MCF 10A (cell line): ENCODE results near the gene CPNE7. TPM values are rescaled to one million over a fixed set of nuclear protein-coding genes. Genes with fewer than 3 reads are reported as not detected.
"Not testable (repeated sequence)": the region's sequence is repeated elsewhere in the genome, so short reads cannot be mapped to it uniquely, and the experiment has no call there.

Experiments
- BruUV-seq: library from RNA; stranded (reverse); fragments of 400-500 nt; replicated peaks from 2 replicates; lab custom pipeline; 2021; lab: Mats Ljungman, UMichigan
- CTCF ChIA-PET: fragments of 300-600 bp; sonication (Branson Sonifier 250); formaldehyde crosslinking; extraction: SDS; loops from one replicate; lab custom pipeline; 2021; ENCODE audit warnings: antibody characterized with exemption, inconsistent platforms; lab: Yijun Ruan, JAX
- POLR2A ChIA-PET: fragments of 300-600, 350-650 bp; sonication (Branson Sonifier 250); formaldehyde crosslinking; extraction: SDS; loops from one replicate; lab custom pipeline; 2020; ENCODE audit warnings: antibody characterized with exemption, inconsistent platforms; lab: Yijun Ruan, JAX
- DNase-seq: peaks from one replicate; pipeline ENCODE4 v3.0.0-alpha.2; 2018; ENCODE audit not compliant: unreplicated experiment
- H3K27ac Mint-ChIP-seq: one replicate; pipeline ENCODE4 v1.8.0; 2022; ENCODE audit warnings: mild to moderate bottlenecking, low read depth, mixed read lengths; ENCODE audit not compliant: unreplicated experiment
- H3K27me3 Mint-ChIP-seq: one replicate; pipeline ENCODE4 v1.8.0; 2022; ENCODE audit warnings: mixed read lengths; ENCODE audit not compliant: insufficient read depth, unreplicated experiment
- H3K36me3 Mint-ChIP-seq: one replicate; pipeline ENCODE4 v1.8.0; 2022; ENCODE audit warnings: mild to moderate bottlenecking, moderate library complexity, mixed read lengths; ENCODE audit not compliant: insufficient read depth, unreplicated experiment
- H3K4me1 Mint-ChIP-seq: one replicate; pipeline ENCODE4 v1.8.0; 2022; ENCODE audit warnings: mixed read lengths; ENCODE audit not compliant: insufficient read depth, unreplicated experiment
- H3K4me3 Mint-ChIP-seq: one replicate; pipeline ENCODE4 v1.8.0; 2022; ENCODE audit warnings: mild to moderate bottlenecking, moderate library complexity, mixed read lengths; ENCODE audit not compliant: unreplicated experiment
- H3K9me3 Mint-ChIP-seq: one replicate; pipeline ENCODE4 v1.8.0; 2022; ENCODE audit warnings: mixed read lengths; ENCODE audit not compliant: unreplicated experiment
- CTCF ChIP-seq: fragments of 200-600 bp; IDR thresholded peaks from one replicate; pipeline ENCODE4 v1.8.0; 2022; ENCODE audit warnings: antibody characterized with exemption, mild to moderate bottlenecking; ENCODE audit not compliant: unreplicated experiment
- intact Hi-C: fragments of 100-400 bp; cut with micrococcal nuclease; formaldehyde crosslinking; loops from 2 replicates; pipeline ENCODE4 v1.14.1; 2022
- total RNA-seq: library from RNA; stranded (reverse); gene quantifications from 2 replicates; pipeline ENCODE4 v1.2.3, GENCODE V29; 2022

Gene CPNE7
- total RNA-seq, 1 experiment from 2014 or later, result 86.8 TPM

- no peaks in the 10 kb centered on the region for H3K9me3 Mint-ChIP-seq
- peaks cover 2% of the 10 kb centered on the region for H3K4me1 Mint-ChIP-seq
- H3K27me3 Mint-ChIP-seq, result no peaks in the 10 kb centered on the region
- CTCF ChIA-PET, result no interaction called here
- no peak for TF ChIP-seq CTCF
- POLR2A ChIA-PET, result interaction anchor here (0.7 kb wide), 1 partner anchor 32 kb away, joined by 4 read pairs; no protein-coding TSS in a partner anchor
- BruUV-seq, result no TSS peak
- H3K27ac Mint-ChIP-seq, result no peak overlapping the region
- peaks cover 12% of the 10 kb centered on the region for H3K36me3 Mint-ChIP-seq
- intact Hi-C loops, result no loop called here
- DNase-seq, result no peak
- no peak overlapping the region for H3K4me3 Mint-ChIP-seq
Observed at GRCh38 chr16:89570342-89570923, 5.1 kb upstream of the CPNE7 start.

DNA sequence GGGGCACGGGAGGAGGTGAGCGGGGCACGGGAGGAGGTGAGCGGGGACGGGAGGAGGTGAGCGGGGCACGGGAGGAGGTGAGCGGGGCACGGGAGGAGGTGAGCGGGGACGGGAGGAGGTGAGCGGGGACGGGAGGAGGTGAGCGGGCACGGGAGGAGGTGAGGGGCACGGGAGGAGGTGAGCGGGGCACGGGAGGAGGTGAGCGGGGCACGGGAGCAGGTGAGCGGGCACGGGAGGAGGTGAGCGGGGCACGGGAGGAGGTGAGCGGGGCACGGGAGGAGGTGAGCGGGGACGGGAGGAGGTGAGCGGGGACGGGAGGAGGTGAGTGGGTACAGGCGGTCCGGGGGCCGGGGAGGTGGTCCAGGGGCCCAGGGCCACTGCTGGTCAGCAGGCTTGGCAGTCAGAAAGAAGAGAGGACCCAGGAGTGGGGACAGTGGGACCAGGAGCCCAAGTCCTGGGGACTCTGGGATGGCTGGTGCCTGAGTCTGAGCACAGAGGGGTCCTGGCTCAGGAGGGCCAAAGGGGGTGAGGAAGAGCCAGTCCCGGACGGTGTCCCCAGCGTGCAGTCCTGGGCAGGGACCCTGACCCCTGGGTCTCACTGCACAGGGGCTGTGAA is 4.5 kb upstream of the CPNE7 start:
- H3K4me1 Mint-ChIP-seq, H3K36me3 Mint-ChIP-seq, DNase-seq, H3K4me3 Mint-ChIP-seq, POLR2A ChIA-PET, H3K27me3 Mint-ChIP-seq, intact Hi-C loops, CTCF ChIA-PET, H3K27ac Mint-ChIP-seq, BruUV-seq, H3K9me3 Mint-ChIP-seq: not testable (repeated sequence)

- CTCF ChIA-PET, result no interaction called here
- no peak for DNase-seq
- TF ChIP-seq CTCF, result no peak
- no TSS peak for BruUV-seq
- POLR2A ChIA-PET, result no interaction called here
- no peaks in the 10 kb centered on the region for H3K27me3 Mint-ChIP-seq
- no peaks in the 10 kb centered on the region for H3K36me3 Mint-ChIP-seq
- H3K4me3 Mint-ChIP-seq, result no peak overlapping the region
- no peaks in the 10 kb centered on the region for H3K9me3 Mint-ChIP-seq
- intact Hi-C loops, result no loop called here
- no peaks in the 10 kb centered on the region for H3K4me1 Mint-ChIP-seq
- H3K27ac Mint-ChIP-seq, result no peak overlapping the region
Observed at GRCh38 chr16:89571636-89572035, 3.9 kb upstream of the CPNE7 start.

- DNase-seq, result no peak
- no TSS peak for BruUV-seq
- H3K36me3 Mint-ChIP-seq, result no peaks in the 10 kb centered on the region
- intact Hi-C loops, result no loop called here
- no peaks in the 10 kb centered on the region for H3K4me1 Mint-ChIP-seq
- ChIA-PET CTCF (no interaction called here), POLR2A (no interaction called here)
- H3K27ac Mint-ChIP-seq, result no peak overlapping the region
- no peaks in the 10 kb centered on the region for H3K9me3 Mint-ChIP-seq
- no peak overlapping the region for H3K4me3 Mint-ChIP-seq
- no peaks in the 10 kb centered on the region for H3K27me3 Mint-ChIP-seq
- no peak for TF ChIP-seq CTCF
Observed at GRCh38 chr16:89572073-89572484, 3.5 kb upstream of the CPNE7 start.
